Skeletal muscle cell (primary cell): ENCODE measurements around the gene MGAT2.
A peak's percentile ranks its signal among the peaks of the same experiment; 100 is the strongest.
"Not testable (repeated sequence)": the region's sequence is repeated elsewhere in the genome, so short reads cannot be mapped to it uniquely, and the experiment has no call there.

Experiments used
- DNase-seq: peaks from one replicate; pipeline ENCODE4 v3.0.0-alpha.2; 2010; ENCODE audit warnings: low read depth
- H3K4me3 ChIP-seq: 2 replicates; pipeline ENCODE4 v1.5.1; 2011; ENCODE audit warnings: low read depth, mild to moderate bottlenecking, control low read depth, low read length, moderate library complexity

Gene MGAT2

DNA sequence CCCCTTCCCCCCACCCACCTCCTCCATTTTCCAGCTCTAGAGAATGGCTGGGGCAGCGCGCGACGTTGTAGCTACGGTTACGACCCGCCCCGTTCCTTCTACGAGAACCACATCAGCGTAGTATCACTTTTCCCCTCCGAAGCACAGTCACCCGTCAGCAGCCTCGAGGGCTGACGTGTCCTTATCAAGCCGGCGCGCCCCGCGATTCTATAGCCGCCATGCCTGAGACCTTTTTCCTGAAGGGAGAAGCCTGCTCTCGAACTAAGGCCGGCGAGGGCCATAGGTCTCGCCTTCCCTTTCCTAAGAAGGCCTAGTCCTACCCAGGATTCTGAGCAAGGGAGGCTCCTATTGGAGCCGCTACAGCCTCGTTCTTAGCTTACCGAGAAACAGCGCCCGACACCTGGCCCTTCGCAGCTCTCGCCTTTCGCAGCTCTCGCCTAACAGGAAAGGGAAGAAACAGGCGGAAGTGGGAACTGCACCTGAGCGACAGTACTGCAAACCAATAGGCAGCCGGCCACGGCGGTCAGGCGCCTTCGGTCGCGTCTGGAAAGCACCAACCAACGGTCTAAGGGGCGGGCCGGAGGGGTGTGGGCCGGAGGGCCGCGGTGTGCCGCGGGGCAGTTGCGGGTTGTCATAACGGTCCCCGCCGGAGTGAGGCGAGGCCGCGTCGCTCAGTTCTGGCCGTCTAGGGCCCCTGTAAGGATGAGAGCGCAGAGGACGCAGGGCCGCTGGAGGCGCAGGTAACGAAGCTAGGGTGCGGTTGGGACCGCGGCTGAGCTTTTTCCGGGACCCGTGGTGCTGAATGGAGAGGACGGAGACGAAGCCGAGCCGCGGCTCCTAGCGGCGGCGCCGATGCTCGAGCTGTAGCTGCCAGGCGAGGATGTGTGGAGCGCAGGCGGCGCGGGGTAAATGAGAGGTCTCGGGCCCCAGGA is at the start of gene MGAT2, which contains the start of gene RPL36AL:
TSS of gene MGAT2 (plus strand) at position 618 of the 932 bp plus-strand sequence. CDS start 470 bp downstream, outside the sequence.
TSS of gene RPL36AL (minus strand) at position 445 of the 932 bp plus-strand sequence. CDS start 1,522 bp downstream, outside the sequence.
- DNase-seq, result peak; percentile 97
- H3K4me3 ChIP-seq, result peak within 1 kb of the TSS; percentile 94

DNA sequence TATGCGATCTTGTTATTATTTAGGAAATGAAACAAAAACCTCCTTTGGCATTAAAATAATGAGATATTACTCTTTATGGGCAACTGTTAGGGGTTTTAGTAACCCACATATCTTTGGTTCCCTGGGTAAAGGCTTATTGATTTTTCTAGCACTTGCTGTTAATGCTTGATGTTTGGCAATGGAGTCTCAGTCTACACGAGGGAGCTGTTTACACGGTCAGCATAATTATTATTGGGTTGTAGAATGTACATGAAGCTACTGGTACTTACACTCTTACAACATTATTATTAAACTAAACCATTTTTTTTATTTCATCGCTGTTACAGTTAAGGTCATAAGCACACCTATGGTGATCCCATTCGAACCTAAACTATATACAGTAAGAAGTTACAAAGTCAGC is 46.6 kb upstream of the MGAT2 start:
- no peak overlapping the region for H3K4me3 ChIP-seq
- DNase-seq, result no peak

DNA sequence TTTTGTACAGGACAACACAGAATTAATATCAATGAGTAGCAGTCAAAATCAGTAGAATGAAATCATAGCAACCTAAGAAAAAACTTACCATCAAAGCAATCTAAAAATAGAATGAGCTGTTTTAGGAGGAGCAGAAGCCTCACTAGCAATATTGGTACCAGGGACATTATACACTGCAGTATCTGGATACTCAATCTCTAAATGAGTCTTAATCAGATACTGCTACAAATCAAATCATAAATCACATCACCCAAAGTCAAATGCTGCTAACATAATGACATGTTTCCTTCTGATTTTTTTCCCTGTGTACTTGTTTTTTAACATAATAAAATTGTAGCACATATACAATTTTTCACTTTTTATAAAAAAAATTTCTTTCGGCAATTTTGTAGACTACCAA is 42.5 kb upstream of the MGAT2 start:
- no peak for DNase-seq
- H3K4me3 ChIP-seq, result no peak overlapping the region

DNA sequence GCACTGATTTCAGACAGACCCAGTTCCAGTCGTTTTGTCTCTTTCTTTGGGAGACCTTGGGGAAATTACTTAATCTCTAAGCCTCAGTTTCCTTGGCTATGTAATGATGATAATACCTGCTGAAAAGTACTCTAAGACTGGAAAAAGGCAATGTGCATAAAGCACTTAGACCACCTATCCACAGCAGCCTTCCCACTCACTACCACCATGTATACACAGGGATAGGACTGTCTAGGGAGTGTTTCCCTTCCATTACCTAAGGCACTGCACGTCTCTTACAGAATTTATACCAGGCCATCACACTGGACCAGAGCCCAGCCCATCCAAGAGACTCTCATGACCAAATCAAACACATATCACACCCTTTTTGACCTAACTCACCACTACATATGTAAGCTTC is 40.8 kb upstream of the MGAT2 start:
- H3K4me3 ChIP-seq, result no peak overlapping the region
- DNase-seq, result no peak

GRCh38 chr14:49581209-49582112 is 39.1 kb upstream of the MGAT2 start:
- DNase-seq, result no peak
- H3K4me3 ChIP-seq, result no peak overlapping the region

DNA sequence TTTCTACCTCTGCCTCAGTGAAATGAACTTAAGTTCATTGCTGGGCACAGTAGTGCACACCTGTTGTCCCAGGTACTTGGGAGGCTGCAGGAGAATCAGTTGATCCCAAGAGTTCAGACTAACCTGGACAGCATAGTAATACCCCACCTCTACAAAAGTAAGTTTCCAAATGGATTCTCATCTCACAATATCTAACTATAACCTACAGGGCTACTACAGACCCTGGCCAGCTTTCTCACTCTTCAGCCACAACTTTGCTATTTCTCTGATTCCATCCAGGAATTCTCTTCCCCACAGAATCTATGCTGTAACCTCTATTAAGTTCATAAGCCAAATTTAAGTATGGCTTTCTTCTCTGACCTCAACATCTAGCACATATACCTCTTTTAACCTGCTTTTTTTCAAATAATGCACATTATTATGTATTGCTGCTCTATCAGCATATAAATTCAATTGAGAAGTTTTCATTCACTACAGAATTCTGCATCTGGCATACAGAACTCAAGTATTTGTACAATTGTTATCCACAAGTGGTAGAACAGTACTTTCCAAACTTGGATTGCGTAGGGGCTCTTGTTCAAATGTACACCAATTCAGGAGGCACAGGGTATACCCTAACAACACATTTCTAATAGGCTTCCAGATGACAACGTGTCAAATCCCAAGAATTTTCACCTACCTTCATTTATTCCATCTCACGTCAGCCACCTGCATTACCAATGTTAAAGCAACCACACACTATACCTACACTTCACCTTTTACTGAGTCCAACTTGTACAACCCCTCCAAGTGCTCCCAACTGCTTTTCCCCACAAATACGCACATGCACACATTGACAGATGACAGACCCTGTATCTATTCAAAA is 38.3 kb upstream of the MGAT2 start:
- no peak for DNase-seq
- H3K4me3 ChIP-seq, result no peak overlapping the region

DNA sequence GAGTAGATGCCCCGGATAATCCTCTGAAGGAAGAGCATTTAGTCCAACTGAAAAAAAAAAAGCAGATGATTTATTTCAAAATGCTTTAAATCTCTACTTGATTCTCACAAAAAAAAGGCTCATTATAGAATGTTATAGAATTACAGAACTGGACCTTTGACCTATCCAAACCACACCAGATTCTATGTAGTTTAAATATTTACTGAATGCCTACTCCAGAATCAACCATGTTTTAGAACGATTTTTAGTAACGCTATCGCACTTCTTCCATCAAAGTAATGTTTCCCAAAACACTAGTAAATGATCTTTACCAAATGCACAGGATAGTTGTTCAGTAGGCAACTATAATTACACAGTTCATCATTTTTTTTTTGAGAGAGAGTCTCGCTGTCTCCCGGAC is 37.0 kb upstream of the MGAT2 start:
- DNase-seq, result no peak
- H3K4me3 ChIP-seq, result no peak overlapping the region

GRCh38 chr14:49584058-49584457 is 36.5 kb upstream of the MGAT2 start:
- peak overlapping the region; percentile 23 for H3K4me3 ChIP-seq

GRCh38 chr14:49584981-49585640 is 35.5 kb upstream of the MGAT2 start:
- DNase-seq, result not testable (repeated sequence)
- peak overlapping the region; percentile 92 for H3K4me3 ChIP-seq

More at GRCh38 chr14:49584058-49584457, 36.5 kb upstream of the MGAT2 start:
- no peak for DNase-seq

DNA sequence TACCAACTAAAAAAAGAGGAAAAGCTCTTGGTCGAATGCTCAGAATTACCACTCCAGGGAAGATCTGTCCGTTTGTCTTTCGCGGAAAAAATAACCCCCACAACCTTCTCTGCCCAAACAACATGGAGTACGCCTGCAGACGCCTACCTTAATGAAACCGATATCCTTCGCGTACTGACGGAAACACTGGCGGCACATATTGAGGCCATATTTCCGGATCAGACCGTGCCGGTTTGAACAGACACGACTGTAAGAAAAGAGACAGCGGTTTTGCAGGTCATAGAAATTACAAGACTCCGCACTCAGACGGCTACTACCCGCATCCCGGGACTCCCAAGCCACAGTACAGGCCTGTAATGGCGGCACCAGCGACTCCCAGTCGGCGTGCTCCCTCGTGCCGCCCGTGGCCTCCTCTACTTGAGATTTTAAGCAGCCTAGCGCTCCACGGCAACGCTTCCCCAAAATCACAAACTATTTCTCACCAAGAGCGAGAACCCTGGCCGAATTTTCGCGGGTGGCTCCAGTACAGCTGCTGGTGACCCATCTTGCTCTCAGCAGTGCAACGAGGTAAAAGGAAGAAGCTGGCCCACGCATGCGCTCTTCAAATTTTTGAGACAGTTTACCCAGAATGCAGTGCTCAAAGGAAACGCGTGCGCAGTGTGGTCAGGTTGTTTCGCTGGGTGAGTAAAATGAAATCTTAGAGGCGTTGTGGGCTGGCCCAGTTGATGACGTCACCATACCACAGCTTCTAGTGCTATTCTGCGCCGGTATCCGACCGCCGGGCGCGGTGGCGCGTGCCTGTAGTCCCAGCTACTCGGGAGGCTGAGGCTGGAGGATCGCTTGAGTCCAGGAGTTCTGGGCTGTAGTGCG is 34.6 kb upstream of the MGAT2 start, which contains the start of gene RPS29:
TSS of gene RPS29 (minus strand) at position 578 of the 870 bp plus-strand sequence. CDS start at position 544, 34 bp downstream.
- H3K4me3 ChIP-seq, result peak within 1 kb of the TSS; percentile 92
- DNase-seq, result peak; percentile 96

GRCh38 chr14:49586673-49587460 is 33.7 kb upstream of the MGAT2 start:
- peak overlapping the region; percentile 92 for H3K4me3 ChIP-seq
- peak; percentile 39 for DNase-seq

DNA sequence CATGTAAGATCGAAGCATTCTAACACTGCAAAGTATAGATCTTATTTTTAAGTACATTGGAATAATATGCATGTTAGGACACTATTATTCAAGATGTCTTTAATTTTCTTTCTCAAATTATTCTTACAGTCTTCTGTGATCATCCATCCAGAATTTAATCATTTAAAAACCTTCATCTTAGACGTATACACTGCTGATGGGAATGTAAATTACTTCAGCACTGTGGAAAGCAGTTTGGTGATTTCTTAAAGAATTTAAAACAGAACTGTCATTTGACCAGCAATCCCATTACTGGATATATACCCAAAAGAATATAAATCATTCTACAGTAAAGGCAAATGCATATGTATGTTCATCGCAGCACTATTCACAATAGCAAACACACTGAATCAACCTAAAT is 31.2 kb upstream of the MGAT2 start:
- DNase-seq, result no peak
- no peak overlapping the region for H3K4me3 ChIP-seq

- no peak overlapping the region for H3K4me3 ChIP-seq
- DNase-seq, result no peak
Observed at GRCh38 chr14:49593016-49593415, 27.6 kb upstream of the MGAT2 start.

DNA sequence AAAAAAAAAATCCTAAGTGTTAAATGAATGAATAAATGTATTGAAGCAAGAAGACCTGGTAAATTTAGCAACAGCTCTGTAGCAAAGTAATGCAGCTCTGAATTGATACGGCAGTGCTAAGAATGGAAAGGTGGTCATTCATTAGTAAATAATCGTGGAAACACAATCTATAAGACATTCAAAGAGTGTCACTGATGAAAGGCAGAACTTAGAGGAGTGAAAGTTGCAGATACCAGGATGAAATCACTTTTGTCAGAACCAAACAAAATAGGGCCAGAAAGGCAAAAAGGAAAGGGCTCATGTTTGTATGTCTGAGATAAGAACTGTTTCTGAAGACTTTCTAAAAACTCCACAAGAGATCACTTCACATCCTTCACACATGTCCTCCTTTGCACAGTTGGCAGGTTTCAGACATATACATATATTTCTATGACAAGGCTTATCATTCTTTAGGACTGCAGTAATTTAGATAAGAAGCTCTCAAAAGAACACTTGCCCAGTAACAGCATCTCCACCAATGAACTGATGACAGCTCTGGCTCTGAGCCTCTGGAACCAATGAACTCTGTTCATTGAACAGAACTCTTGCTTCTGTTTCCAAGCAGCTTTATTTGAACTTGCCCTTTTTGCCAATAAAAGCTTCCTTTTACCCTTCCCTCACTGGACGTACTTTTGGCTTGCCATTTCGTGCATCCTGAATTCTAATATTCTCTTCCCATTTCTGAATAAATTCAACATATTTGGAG is 26.1 kb upstream of the MGAT2 start:
- no peak overlapping the region for H3K4me3 ChIP-seq
- DNase-seq, result no peak

DNA sequence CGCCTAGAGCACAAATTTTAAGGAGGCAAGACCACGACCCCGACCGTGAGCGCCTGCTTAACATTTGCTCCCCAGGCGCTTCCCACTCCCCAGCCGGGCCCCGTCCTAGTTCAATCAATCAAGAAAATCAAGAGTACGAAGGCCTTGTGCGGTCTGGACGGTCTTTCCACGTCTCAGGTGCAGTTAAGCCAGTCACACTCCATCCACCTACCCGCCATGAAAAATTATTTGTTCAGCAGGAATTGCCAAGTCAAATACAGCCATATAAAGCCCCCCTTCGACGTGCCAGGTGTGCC is 22.5 kb upstream of the MGAT2 start:
- H3K4me3 ChIP-seq, result peak overlapping the region; percentile 95
- DNase-seq, result no peak
